CD4-positive, alpha-beta T cell treated with Interleukin-17A for 4 hours (primary cell): ENCODE data around the gene PGR.

Experiments used
- DNase-seq: peaks from one replicate; pipeline ENCODE4 v3.0.0-alpha.2; 2020; ENCODE audit warnings: mixed read lengths

Gene PGR

GRCh38 chr11:101129203-101129943 is at the start of gene PGR:
Gene PGR (minus strand): TSS chr11:101129813. CDS start chr11:101129070, 743 bp downstream.
- DNase-seq: no peak

GRCh38 chr11:101176381-101176780 is 46.8 kb upstream of the PGR start:
- DNase-seq: no peak

- no peak for DNase-seq
These were observed 40.3 kb upstream of the PGR start for GRCh38 chr11:101169944-101170343.

GRCh38 chr11:101166038-101166437 is 36.4 kb upstream of the PGR start:
- DNase-seq: no peak

- DNase-seq: no peak
These were observed 28.5 kb upstream of the PGR start for GRCh38 chr11:101158119-101158518.

- no peak for DNase-seq
These were observed 8.8 kb upstream of the PGR start for GRCh38 chr11:101138245-101138930.

- DNase-seq: no peak
These were observed 3.6 kb upstream of the PGR start for GRCh38 chr11:101133190-101133589.

GRCh38 chr11:101128571-101129202 is 926 bp downstream of the PGR start:
- DNase-seq: no peak

GRCh38 chr11:101127699-101128570 is 1.7 kb downstream of the PGR start:
- DNase-seq: no peak

GRCh38 chr11:101127197-101127698 is 2.4 kb downstream of the PGR start:
- DNase-seq: no peak

- no peak for DNase-seq
These were observed 2.9 kb downstream of the PGR start for GRCh38 chr11:101126551-101127196.

- DNase-seq: no peak
These were observed 13.9 kb downstream of the PGR start for GRCh38 chr11:101115671-101116160.

GRCh38 chr11:101113540-101113939 is 16.1 kb downstream of the PGR start:
- DNase-seq: no peak

GRCh38 chr11:101104716-101105115 is 24.9 kb downstream of the PGR start:
- DNase-seq: no peak

GRCh38 chr11:101103433-101103832 is 26.2 kb downstream of the PGR start:
- DNase-seq: no peak

- no peak for DNase-seq
These were observed 29.0 kb downstream of the PGR start for GRCh38 chr11:101100601-101101000.

- no peak for DNase-seq
These were observed 33.4 kb downstream of the PGR start for GRCh38 chr11:101096036-101096704.

- no peak for DNase-seq
These were observed 37.8 kb downstream of the PGR start for GRCh38 chr11:101091781-101092180.

GRCh38 chr11:101090679-101091270 is 38.8 kb downstream of the PGR start:
- no peak for DNase-seq

- DNase-seq: no peak
These were observed 46.3 kb downstream of the PGR start for GRCh38 chr11:101083335-101083734.

- no peak for DNase-seq
These were observed 46.8 kb downstream of the PGR start for GRCh38 chr11:101082813-101083212.
